Activated CD8-positive, alpha-beta memory T cell treated with anti-CD3 and anti-CD28 coated beads, Interleukin-2, amount 50 U/mL, for 1 hour (primary cell): Measurements from ENCODE around the gene FREY1.

Experiments
- DNase-seq: peaks from one replicate; pipeline ENCODE4 v3.0.0-alpha.2; 2020; ENCODE audit errors: extremely low read depth

Gene FREY1

DNA sequence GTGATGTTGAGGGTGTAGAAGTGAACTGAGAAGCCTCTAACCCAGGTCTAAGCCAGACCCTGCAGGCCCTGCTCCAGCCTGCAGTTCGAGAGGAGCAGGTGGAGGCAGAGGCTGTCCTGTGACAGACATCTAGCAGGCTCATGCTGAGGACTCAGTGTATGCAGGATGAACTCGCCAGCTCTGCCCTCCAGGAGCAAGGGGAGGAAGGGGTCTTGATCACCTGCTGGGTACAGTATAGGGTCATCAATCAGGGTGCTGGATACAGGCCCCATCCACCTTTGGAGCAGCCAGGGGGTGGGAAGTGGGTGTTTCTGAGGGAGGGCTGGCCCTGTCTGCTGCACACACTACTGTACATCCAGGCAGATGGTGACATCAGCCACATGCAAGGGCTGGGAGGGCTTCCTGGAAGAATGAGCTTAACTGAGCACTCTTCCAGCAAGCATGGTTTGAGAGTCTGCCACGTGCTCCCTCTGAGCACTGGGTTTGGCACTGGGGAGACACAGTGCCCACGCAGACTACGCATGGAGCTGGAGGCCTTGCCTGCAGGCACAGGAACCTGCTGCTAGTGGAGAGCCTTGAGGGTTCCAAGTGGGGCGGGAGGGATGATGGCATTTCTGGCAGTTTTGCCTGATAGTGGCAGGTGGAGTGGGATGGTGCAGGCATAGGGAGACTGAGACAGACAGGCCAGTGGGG lies 12.4 kb downstream of the FREY1 start:
- no peak for DNase-seq

DNA sequence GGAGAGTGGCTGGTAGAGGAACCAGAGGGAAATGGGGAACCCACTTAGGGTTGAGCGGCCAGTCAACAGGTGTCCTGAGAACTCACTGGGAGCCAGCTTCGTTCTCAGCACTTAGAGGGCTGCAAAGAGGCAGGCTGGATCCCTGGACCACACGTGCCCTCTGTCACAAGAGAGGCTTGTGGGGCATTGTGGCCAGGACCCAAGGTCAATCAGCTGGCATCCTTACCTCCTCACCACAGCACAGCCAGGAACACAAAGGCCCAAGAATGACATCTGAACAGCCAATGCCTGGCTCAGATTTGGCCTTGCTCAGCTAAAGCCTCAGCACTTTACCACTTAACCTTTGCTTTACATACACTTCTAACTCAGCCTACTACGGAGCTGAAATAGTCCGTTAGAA lies 14.2 kb downstream of the FREY1 start:
- no peak for DNase-seq

DNA sequence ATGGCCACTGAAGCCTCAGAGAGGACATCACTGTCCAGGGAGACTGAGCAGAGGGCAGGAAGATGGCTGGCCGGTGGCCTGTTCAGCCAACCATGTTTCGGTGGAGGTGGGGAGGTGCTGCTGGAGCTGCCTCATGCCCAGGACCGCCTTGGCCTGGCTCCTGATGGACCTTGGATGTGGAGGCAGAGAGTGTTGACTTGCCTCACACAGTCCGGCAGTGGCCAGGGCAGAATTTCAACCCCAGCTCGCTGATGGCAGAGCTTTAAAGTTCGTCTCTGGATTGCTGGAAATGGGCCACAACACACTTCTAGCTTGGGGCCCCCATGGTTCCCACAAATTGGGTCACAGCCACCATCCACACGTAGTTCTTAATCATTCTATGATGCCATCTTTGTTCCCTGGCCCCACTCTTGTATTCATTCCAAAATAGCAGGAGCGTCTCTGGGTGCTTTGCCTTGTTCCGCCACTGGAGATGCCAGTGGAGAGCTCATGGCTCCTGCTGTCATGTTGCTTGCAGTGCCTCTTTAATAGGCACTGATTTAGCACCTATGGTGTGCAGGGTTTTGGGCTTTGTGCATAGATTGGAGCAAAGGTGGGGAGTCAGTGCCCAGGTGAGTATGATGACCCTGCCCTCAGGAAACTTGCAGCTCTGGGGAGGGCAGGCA lies 16.1 kb downstream of the FREY1 start:
- no peak for DNase-seq

DNA sequence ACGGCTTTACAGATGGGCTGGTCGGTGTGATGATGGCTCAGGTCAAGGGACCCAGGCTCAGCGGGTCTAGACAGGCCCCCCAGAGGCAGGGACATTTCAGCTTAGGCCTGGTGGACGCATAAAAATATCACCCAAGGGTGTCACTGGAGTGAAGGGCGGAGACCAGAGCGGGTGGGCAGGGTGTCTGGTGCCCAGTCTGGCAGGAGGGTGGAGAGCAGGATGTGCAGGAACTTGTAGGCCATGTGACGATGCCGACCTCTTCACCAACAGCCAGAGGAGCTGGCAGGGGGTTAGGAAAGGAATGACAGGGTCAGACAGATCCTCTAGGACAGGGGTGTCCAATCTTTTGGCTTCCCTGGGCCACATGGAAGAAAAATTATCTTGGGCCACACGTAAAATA lies 17.1 kb downstream of the FREY1 start:
- DNase-seq: no peak

DNA sequence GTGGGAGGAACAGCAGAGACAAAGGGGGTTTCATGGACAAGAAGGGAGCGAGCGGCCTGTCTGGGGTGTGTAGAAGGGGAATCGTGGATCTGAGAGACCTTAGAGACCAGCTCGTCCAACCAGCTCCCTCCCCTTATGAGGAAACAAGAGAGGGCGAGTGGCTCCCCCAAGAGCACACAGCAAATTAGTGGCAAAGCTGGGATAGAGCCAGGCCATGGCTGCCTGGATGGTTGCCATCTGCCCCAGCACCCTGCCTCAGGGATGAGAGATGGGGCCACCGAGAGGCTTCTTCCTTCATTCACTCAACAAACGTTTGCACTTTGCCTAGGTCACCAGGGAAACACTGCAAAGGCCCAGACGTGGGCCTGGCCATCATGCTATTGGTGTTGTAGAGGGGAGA lies 17.5 kb downstream of the FREY1 start:
- no peak for DNase-seq

DNA sequence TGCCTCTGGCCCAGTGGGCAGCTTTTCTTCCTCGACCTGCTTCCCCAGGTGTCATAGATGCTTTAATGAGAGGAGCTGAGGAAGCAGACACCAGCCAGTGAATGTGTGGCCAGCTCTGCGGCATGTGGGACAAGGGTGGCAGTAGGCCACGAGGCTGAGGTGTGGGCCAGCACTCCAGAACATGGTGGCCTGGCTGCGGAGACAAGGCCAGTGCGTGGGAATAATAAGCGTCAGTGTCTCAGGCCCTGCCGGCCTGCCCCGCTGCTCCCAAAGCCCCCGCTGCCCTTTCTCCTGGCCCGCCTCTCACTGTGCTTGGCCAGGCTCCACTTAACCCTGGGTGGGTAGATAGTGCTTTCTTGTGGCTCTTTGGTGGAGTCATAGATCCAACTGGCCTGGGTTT lies 19.5 kb downstream of the FREY1 start:
- no peak for DNase-seq

DNA sequence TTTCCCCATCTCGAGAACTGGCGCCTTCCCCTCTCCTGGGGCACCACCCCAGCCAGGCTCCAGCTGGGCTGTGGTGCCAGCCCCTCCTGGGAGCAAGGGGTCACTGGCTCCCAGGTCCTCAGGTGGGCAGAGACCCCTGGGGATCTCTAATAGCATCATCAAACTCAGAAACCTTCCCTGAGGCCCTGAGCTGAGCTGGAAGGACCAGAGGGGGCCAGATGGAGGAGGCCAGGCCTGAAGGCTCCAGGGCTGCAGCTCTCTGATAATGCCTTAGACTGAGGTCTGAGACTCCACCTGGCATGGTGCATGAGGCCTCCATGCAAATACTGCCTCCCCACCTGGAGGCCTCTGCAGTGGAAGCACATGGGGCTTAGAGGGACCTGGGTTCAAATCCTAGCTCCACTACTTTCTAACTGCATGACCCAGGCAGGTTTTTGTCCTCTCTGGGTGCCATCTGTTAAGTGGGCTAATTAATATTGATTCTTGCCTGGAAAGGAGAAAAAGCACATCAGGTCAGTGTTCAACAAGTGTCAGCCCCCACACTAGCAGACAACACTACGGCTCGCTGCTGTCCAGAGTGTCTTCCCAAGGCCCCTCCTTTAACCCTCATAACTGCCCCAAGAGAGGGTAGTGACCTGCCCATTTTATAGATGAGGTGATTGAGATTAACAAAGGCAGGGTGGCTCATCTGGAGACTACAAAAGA lies 20.1 kb downstream of the FREY1 start:
- no peak for DNase-seq

DNA sequence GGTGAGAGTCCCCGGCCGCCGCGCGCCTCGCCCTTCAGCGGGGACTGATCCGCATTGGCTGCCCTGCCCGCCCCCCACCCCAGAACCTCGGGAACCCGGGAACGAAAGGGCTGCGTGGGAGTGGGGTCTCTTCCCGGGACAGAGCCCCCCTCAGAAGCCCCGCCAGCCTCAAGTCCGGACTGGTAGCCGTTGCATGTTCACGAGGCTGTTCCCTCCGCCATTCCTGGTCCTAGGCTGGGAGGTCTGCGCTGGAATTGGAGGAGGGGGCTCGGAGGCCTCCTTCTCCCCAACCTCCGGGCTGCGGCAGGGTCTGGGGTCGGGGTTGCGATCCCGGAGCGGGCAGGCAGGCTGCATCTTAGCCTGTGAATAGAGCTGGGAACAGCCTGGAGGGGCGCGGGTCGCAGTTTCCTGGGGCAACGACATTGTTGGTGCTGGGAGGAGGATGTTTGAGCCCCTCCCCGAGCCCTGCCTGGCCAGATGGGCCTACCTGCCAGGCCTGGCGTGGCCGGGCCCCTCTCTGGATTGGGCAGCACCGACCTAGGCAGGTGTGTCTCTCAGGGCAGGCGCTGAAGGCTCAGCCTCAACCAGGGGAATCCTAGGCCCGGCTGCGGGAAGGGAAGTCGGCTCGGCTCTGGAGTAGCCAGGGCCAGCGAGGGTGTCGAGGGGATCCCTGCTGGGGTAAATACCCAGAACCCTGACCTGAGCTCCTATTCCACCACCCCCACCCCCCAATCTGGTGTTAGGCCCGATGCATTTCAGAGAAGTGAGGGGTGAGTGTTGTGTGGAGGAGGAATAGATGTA lies 20.9 kb downstream of the FREY1 start:
- DNase-seq: no peak

DNA sequence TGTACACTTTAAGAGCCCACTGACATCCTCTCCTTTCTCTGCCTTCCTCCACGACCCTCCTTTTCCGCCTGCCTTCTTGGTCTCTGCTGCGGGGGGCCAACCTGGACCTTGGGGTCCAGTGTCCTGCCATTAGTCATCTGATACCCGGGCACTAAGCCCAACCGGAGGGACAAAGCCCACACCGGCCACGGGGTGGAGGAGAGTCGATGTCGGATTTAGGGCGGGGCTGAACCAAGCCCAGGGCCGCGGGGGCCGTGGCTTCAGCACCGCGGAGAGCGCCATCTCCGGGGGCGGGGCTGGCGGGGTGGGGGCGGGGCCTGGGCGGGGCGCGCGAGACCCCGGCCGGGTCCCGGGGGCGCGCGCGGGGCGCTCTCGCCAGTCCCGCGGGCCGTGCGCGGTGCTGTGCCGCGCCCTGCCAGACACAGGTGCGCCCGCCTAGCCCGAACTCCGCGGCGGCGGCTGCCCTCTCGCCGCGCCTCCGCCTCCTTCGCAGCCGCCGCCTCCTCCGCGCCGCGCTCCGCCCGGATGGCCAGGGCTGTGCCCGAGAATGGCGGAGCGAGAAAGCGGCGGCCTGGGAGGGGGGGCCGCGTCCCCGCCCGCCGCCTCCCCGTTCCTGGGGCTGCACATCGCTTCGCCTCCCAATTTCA lies 21.7 kb downstream of the FREY1 start, which contains the start of gene MAPK8IP1:
MAPK8IP1 (plus strand) TSS at position 378 of the 647 bp plus-strand sequence; CDS start at position 548, 170 bp downstream.
- no peak for DNase-seq

DNA sequence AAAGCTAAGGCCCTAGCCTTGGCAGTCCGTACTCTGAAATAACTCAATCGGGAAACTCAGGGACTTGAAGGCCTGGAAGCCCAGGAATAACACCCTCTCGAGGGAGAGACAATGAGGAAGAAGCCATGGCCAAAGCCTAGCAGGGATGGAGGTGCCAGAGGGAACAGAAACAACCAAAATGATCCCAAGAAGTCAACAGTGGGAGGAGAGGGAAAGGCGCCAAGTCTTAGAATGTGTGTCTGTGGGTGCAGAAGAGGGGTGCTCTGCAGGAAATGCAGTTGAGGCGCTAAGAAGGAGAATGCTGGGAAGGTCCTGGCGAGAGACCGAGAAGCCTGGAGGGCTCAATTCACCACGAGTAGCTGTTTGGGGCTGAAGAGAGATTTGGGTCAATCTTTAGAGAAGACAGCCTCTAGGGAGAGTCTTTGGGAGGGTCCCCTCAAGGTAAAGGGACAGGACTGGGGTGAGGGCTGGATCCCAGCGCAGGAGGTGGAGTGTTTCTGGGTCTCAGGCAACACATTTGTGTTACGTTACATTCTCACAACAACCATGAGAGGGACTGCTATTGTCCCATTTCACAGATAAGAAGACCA lies 22.4 kb downstream of the FREY1 start:
- no peak for DNase-seq

DNA sequence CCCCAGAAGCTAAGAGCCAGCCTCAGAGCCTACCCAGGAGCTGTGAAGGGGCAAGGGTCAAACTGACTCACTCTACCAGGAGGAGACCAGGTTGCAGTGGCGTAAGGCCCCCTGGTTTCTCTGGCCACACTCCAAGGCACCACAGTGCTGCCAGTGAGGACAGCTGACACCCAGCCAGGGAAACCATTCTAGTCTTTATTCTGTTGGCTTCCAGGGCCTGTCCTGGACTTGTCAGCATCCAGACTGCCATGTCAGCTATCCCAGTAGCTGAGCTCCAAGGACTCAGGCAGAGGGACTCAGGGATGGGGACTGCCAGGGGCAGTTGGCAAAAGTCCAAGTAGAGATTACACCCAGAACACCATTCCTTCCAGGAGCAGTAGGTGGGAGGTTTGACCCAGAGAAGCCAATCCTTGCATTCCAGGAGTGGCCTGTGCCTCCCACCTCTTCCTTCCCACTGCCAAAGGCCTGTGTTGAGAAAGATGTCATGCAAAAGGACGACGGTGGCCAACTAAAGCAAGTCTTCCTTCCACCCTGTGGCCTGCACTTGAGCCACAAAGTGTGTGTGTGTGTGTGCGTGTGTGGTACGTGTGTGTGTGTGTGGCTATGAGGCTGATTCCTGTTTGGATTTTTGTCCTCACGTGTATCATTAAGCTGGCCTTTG lies 25.2 kb downstream of the FREY1 start:
- DNase-seq: no peak

DNA sequence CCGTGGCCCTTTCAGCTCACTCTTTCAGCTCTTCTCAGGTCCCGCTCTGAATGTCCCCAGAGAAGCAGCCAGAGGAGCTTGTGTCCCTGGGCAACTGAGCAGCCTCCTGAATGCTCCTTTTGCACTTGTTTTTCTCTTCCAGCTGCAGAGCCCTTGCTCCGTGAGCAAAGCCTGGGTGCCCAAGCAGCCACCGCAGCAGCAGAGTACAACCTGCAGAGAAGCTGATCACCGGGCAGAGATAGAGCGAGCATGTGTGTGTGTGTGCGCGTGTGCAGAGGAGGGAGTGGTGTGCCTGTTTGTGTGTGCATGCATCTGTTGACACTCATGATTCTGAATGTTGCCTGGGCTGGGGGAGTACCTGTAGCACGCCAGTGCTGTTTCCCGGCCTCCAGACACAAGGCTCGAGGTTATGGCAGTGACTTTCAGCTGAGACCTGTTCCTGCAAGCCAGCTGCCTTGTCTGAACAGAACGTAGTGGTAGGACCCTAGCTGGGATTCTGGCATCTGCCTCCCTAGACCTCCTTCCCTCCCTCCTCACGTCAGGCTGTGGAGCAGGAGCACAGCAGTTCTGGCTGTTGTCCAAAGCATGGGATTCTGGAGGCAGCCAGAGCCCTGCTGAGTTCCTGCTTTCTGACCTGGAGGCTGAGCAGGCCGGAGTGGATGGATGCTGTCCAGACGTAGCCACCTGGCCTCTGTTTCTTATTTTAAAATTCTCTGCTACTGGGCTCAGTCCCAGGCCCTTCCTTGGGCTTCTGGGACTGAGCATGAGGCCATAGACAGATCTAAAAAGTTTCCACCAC lies 26.1 kb downstream of the FREY1 start:
- DNase-seq: no peak

DNA sequence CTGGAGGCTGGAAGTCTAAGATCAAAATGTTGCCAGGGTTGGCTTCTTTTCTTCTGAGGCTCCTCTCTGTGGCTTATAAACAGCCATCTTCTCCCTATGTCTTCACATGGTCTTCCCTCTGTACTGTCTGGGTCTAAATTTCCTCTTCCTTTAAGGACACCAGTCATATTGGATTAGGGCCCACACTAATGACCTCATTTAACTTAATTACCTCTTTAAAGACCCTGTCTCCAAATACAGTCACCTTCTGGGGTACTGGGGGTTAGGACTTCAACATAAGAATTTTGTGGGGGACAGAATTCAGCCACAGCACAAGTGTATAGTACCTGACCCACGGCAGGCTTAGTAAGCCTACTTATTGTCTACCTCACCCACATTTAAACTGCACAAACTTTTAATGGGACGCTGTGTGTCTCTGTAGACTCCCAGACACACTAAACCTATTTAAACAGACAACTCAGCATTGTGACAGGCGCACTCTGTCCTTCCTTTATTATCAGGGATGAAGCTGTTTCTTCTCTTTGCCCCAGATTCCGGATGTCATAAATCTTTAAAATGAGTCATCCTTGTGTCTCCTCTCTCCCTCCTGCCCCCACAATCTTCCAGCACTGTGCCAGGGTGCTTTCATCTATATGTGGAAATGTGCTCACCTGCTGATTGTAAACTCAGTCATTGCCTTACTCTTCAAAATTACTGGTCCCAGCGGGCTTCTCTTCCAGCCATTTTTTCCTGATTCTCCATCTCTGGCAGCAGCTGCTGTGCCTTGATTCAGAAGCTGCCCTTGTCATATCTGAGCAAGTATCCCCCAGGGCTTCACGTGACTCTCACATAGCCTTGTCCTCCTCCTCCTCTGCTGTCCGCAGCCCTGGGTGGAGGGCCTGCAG lies 27.0 kb downstream of the FREY1 start:
- DNase-seq: no peak

DNA sequence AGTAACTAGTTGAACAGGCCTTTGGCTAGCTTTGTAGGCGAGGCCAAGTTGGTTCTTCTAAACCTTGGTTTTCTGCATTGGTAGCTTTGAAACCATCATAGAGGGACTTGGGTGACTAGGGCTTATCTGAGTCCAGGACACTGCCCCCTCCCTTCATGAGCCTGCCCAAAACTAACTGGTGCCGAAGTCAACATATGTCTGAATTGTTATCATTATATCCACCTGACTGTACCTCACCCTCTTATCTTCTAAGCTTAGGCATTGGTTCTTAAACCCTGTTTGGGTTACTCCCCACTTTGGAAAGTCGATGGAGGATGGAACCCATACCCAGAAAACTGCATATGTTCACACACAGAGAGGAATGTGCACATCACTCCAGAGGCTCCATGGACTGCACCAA lies 29.2 kb downstream of the FREY1 start:
- DNase-seq: no peak

DNA sequence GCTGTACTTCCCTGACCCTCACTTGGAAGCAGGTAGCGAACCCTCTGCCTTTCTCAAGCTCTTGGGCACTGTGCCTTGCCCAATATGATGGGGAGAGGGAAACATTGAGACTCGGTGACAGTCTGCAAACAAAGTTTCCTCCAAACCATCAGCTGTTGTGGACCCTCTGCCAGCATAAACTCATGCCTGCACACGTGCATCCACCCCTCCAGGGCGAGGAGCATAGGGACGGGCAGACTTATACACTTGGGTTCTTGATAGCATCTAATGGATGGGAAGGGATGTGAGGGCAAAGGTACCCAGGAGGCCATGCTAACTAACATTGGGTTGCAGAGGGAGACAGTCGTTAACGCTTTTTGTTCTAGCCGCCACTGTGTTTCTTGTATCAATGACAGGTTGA lies 29.9 kb downstream of the FREY1 start:
- DNase-seq: no peak

DNA sequence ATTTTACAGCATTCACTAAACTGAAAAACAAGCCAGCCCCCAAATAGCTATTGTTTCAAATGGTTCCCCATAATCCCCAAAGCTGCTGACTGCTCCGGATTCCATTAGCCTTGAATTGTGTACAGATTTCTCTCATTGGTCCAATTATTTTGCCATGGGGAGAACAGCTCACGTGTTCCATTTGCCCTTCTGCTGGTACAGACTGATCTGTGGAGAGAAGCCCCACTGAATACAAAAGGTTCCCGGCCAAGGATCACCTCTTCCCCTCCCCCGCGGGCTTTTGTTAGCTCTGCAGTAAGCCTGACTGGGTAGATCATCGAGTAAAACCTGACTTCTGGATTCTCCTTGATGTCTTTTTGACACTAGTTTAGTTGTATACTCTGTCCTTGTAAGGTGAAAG lies 30.7 kb downstream of the FREY1 start:
- no peak for DNase-seq

DNA sequence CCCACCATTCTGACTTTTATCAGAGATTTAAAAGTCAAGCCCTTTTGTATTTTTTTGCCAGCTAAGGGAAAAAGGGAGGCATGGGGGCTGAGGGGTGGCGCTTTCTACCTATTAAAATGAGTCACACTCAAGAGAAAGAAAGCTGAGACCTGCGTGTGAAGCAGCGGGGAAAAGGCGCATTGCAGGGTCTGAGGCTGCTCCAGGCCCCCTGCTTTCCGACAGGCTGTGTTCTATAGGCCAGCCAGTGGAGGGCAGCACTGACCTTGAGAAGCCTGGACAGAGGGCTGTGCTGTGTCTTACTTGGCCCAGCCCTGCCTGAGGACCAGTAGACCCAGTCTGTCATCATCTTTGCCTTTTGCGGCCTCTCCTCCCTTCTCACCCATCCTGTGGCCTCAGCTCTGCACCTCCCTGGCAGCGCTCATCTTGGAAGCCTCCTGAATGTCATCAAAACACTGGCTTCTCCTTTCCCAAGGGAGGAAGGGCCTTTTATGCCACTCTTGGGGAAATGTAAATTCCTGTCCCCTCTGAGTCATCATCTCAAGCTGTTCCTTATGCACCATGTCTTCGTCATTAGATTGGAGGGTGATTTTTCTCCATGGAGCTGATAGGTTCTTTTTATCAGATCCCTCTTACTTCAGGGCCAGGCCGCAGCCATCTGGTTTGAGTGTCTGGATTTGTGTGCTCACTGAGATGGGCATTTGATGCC lies 34.3 kb downstream of the FREY1 start:
- DNase-seq: no peak

DNA sequence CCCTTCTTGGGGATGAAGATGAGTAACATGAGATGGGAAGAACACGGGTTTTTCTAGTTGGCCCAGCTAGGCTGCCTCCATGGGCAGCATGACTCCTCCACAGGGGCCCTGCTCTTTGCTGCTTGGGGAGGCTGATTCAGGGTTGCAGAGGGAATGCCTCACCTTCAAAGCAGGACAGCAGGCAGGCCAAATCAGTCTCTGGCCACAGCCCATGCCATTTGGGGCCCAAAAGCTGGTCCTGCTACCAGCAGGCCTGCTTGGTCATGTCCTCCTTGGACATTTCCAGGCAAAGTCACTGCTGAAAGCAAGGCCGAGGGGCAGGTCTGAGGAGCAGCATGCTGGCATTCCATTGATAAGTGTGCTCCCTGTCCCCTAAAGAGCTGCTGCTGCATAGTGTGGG lies 35.4 kb downstream of the FREY1 start:
- DNase-seq: no peak
